NCI-H2171 (cell line): ENCODE data around the gene PAPOLA.

Source experiments
- DNase-seq: peaks from one replicate; lab custom pipeline; 2025; lab: John Stamatoyannopoulos, UW

The PAPOLA gene

GRCh38 chr14:96565811-96566210 is 63.6 kb downstream of the PAPOLA start:
- DNase-seq = no peak

- peak; percentile 37 for DNase-seq
Measured at GRCh38 chr14:96567289-96567899, 65.2 kb downstream of the PAPOLA start.

- no peak for DNase-seq
Measured at GRCh38 chr14:96568621-96569020, 66.4 kb downstream of the PAPOLA start.

DNA sequence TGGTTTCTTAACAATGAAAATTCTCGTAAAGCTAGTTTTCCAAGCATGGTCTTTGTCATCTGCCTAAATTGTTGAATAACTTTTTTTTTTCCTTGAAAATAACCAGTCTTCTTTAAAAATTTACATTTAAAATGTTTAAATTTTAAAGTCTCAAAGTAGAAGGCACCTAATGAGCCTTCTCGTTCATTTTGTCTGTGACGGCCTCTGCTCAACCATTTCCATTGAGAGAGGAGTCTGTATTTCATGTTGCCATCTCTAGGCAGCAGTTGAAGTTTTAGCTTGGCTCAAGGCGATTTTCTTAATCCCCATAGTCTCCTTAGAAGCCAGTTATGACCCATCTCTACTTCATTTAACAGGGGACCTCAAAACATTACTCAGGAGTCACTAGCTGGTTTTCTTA is 69.1 kb downstream of the PAPOLA start:
- DNase-seq = no peak

GRCh38 chr14:96573473-96574100 is 71.4 kb downstream of the PAPOLA start:
- DNase-seq = no peak

DNA sequence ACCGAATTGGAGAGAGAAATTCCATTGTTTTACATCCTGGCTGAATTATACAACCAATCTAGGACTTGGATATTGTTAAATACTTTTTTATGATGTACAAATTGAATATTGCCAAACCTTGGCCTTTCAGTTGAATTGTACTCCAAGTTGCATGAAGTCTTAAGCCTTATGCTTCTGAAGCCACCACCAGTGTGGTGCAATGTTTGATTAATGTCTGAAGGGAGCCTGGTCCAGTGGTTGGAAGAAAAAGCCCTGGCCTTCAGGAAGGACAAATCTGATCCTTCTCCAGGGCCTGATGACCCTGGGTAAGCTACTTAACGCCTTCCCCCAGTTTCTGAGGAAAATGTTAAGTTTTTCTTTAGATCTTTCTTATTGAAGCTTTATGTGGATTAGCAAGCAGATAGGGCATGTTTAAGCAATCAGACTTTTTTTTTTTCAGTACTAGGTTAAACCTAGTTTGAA is 72.0 kb downstream of the PAPOLA start:
- DNase-seq = no peak

- DNase-seq = no peak
Measured at GRCh38 chr14:96574633-96575632, 72.8 kb downstream of the PAPOLA start.

DNA sequence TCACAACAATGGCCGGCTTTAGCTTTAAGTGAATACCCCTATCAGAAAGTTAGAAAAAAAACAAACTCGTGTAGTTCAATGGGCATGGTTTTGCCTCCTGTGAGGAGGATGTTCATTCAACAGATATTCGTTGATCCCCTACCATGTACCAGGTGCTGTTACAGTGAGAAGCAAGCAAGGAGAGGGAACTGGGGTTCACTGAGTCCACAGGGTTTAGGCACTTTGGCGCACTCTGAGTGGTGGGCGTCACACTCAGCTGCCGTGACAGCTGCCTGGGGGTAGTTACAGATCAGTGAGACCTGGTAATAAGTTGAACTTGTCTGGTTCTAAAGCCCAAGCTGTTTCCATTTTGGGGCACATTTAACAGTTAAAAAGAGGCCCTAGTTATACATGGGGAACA is 74.2 kb downstream of the PAPOLA start:
- DNase-seq = no peak

- no peak for DNase-seq
Measured at GRCh38 chr14:96576937-96577336, 74.8 kb downstream of the PAPOLA start.

GRCh38 chr14:96578619-96579018 is 76.4 kb downstream of the PAPOLA start:
- DNase-seq = no peak

- no peak for DNase-seq
Measured at GRCh38 chr14:96579358-96579757, 77.2 kb downstream of the PAPOLA start.

DNA sequence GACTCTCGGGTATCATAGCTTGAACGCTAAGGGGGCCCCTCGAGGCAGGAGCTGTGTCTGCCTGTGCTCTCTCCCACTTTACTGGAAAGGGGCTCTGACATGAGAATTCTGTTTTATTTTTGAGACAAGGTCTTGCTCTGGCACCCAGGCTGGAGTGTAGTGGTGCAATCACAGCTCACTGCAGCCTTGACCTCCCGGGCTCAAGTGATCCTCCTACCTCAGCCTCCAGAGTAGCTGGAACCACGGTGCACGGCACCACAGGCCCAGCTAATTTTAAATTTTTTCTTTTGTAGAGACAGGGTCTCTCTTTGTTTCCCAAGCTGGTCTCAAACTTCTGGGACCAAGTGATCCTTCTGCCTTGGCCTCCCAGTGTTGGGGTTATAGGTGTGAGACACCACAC is 77.7 kb downstream of the PAPOLA start:
- DNase-seq = no peak

DNA sequence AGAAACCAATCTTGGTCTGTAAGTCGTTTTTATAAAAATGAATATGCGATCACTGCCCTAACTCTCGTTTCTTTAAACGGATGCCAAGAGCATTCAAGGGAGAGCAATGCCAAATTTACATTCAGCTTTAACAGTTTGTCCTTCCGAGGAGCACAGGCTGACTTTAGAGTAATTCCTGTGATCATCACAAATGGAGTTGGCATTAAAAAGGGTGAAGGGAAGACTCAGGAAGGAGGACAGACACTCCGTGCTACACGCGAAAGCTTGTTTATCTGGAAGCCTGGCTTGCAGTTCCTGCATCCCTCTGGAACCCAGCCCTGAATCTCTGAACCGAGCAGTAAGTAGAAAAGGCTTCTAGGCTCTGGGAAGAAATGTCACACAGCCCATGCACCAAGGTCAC is 78.4 kb downstream of the PAPOLA start:
- DNase-seq = no peak

- DNase-seq = no peak
Measured at GRCh38 chr14:96581026-96581425, 78.8 kb downstream of the PAPOLA start.

GRCh38 chr14:96581902-96582301 is 79.7 kb downstream of the PAPOLA start:
- no peak for DNase-seq

GRCh38 chr14:96582411-96582961 is 80.3 kb downstream of the PAPOLA start:
- no peak for DNase-seq

DNA sequence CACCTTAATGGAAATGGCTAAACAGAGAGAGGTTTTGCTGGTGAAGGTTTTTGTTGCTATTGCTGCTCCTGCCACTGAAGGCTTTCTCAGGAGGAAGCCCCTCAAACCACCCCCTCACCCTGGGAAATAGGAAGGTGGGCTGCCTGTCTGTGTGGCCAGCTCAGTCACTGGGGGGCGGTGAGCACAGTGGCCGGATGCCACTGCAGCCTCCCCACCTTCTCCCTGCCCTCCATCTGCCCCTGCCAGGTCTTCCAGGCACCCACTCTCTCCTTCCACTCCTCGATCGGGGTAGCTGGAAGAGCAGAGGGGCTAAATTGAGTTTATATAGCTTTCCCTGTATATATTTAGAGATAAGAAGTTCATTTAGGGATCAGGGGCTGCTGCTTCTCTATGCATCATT is 80.8 kb downstream of the PAPOLA start:
- no peak for DNase-seq

DNA sequence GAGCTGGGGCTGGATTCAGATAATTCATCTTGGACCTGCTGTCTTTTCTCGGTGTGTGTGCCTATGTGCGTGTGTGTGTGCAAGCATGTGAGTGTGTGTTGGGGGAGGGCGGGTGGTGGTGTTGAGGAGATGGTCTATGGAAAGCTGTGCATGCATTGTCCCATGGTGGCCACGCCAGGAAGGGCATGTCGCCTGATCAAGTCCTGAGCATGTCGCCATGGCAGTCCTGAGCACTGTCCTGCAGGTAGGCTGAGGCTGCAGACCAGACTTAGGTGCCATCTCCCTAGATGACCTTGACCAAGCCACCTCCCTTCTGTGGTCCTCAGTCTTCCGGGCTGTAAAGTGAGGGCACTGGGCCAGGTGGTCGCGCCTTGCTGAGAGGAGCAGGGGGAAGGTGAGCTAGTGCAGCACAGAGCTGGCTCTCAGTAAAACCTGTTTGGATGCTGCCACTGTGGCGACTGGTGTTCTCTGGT is 81.4 kb downstream of the PAPOLA start:
- DNase-seq = no peak

DNA sequence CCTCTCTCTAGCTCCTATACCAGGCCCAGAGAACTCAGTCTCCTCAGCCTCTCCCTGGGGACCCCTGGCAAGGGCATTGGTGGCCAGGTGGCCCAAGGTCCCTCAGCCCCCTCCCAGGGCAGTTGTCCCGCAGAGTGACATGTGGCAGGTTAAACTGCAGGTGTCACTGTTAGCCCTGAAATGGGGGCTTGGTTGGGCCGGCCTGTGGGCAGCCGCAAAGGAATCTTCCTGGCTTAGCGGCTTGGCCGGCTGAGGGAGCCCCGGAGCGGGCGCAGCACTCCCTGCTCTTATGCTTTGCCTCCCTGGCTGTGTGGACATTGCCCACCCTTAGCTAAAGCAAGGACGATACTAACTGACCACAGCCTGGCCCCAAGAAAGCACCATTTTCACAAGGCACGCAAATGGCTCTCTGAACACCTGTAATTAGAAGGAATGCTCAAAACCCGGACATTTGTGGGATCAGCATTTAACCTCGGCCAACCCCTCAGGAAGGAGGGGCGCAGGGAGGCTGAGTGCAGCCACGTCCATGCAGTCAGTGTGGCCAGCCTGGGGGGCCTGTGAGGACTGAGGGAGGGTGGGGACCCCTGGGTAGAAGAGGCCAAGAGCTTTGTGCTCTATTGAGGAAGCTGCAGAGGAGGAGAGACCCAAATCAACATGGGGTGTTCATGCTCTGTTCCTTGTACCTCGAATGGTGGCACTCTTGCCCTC is 82.2 kb downstream of the PAPOLA start:
- DNase-seq = no peak

DNA sequence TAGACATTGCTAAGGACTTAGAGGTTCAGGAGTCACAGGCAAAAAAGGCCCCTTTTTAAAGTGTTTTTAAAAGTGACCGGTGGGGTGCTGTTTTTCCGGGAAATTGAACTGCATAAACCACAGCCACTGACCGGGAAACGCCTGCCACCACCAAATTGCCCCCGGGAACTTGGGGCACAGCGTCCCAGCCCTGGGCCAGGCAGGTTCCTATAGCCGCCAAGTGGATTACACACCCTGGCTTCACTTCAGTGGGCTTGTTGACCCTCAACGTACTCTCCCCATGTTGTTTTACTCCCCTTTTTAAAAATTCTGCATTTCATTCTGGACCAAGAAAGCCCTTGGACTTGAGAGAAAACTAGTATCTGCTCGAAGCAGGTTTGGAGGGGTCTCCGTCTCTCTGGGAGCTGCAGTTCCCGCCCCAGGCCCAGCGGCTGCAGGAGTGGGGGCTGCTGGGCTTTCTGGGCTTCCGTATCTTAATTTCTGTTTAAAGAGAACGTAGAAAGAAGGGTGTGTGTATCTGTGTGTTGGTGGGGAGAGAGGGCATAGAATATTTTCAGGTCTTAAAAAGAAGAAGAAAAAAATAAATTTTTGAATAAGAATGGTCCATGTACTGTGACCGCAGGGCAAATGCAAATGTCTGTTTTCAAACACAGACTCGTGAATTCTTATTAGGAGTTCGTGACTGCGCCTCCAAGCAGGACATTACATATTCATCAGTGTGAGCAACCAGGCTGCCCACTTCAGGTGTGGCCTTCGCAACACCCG is 82.9 kb downstream of the PAPOLA start:
- DNase-seq = no peak

GRCh38 chr14:96585672-96586013 is 83.5 kb downstream of the PAPOLA start:
- DNase-seq = no peak
